Measurements from ENCODE around the gene COX6A1. TPM values are rescaled to one million over a fixed set of nuclear protein-coding genes. Genes with fewer than 3 reads are reported as not detected.
"Not testable (repeated sequence)": the region's sequence is repeated elsewhere in the genome, so short reads cannot be mapped to it uniquely, and the experiment has no call there.

COX6A1 gene
- total RNA-seq, 2 donors from 2014 or later = 887 to 1,081 TPM

- intact Hi-C loops (cut with DNase I) = no loop called here
- H3K9me3 ChIP-seq = no peaks in the 10 kb centered on the region
- no peaks in the 10 kb centered on the region for H3K36me3 ChIP-seq
These were observed 45.7 kb downstream of the COX6A1 start for GRCh38 chr12:120483621-120484020.

GRCh38 chr12:120485961-120486881, 48.3 kb downstream of the COX6A1 start:
- no peaks in the 10 kb centered on the region for H3K4me1 ChIP-seq
- no peak overlapping the region for H3K4me3 ChIP-seq
- intact Hi-C loops (cut with DNase I) = no loop called here
- DNase-seq = no peak
- TF ChIP-seq CTCF (IDR thresholded peaks at IDR 0.05) = no peak
- no peaks in the 10 kb centered on the region for H3K9me3 ChIP-seq
- no peak overlapping the region for H3K9ac ChIP-seq (ENCODE audit: low read depth in 2 of 2, low read length in 2 of 2)
- no peak overlapping the region for H3K27ac ChIP-seq
- H3K27me3 ChIP-seq = no peaks in the 10 kb centered on the region
- no peaks in the 10 kb centered on the region for H3K36me3 ChIP-seq

More at GRCh38 chr12:120483621-120484020, 45.7 kb downstream of the COX6A1 start:
- no peak for DNase-seq
- Histone ChIP-seq H3K9ac (ENCODE audit: low read depth in 2 of 2, low read length in 2 of 2) (no peak overlapping the region), H3K27me3 (no peaks in the 10 kb centered on the region), H3K4me3 (no peak overlapping the region), H3K4me1 (no peaks in the 10 kb centered on the region), H3K27ac (no peak overlapping the region)
- no peak for TF ChIP-seq CTCF (IDR thresholded peaks at IDR 0.05)

GRCh38 chr12:120487552-120487951, 49.6 kb downstream of the COX6A1 start:
- H3K36me3 ChIP-seq; intact Hi-C loops (cut with DNase I); H3K9ac ChIP-seq (ENCODE audit: low read depth in 2 of 2, low read length in 2 of 2); H3K4me3 ChIP-seq; H3K4me1 ChIP-seq; H3K27ac ChIP-seq; H3K9me3 ChIP-seq; H3K27me3 ChIP-seq; DNase-seq: not testable (repeated sequence)

GRCh38 chr12:120488057-120488640, 50.2 kb downstream of the COX6A1 start:
- Histone ChIP-seq H3K27me3 (no peaks in the 10 kb centered on the region), H3K27ac (no peak overlapping the region), H3K9me3 (no peaks in the 10 kb centered on the region), H3K36me3 (no peaks in the 10 kb centered on the region), H3K4me3 (no peak overlapping the region), H3K4me1 (no peaks in the 10 kb centered on the region), H3K9ac (ENCODE audit: low read depth in 2 of 2, low read length in 2 of 2) (no peak overlapping the region)
- TF ChIP-seq CTCF (IDR thresholded peaks at IDR 0.05) = no peak
- intact Hi-C loops (cut with DNase I) = no loop called here
- DNase-seq = no peak

GRCh38 chr12:120489018-120489417, 51.1 kb downstream of the COX6A1 start:
- Histone ChIP-seq H3K36me3 (no peaks in the 10 kb centered on the region), H3K9ac (ENCODE audit: low read depth in 2 of 2, low read length in 2 of 2) (no peak overlapping the region), H3K9me3 (no peaks in the 10 kb centered on the region), H3K27ac (no peak overlapping the region), H3K27me3 (no peaks in the 10 kb centered on the region), H3K4me3 (no peak overlapping the region), H3K4me1 (no peaks in the 10 kb centered on the region)
- TF ChIP-seq CTCF (IDR thresholded peaks at IDR 0.05) = no peak
- intact Hi-C loops (cut with DNase I) = no loop called here
- DNase-seq = peak; percentile 48

- Histone ChIP-seq H3K4me3 (no peak overlapping the region), H3K27ac (no peak overlapping the region), H3K27me3 (no peaks in the 10 kb centered on the region), H3K9ac (ENCODE audit: low read depth in 2 of 2, low read length in 2 of 2) (no peak overlapping the region), H3K4me1 (no peaks in the 10 kb centered on the region), H3K36me3 (no peaks in the 10 kb centered on the region), H3K9me3 (no peaks in the 10 kb centered on the region)
- TF ChIP-seq CTCF (IDR thresholded peaks at IDR 0.05) = no peak
- DNase-seq = no peak
- intact Hi-C loops (cut with DNase I) = no loop called here
These were observed 52.4 kb downstream of the COX6A1 start for GRCh38 chr12:120490325-120490724.

Measured in colonic mucosa (tissue), 4 donors.